Smooth muscle cell of the umbilical artery (primary cell): Measurements from ENCODE around the gene FGA. TPM values are rescaled to one million over a fixed set of nuclear protein-coding genes. Genes with fewer than 3 reads are reported as not detected.

Source experiments
- total RNA-seq: library from RNA; depleted of rRNA; stranded (reverse); fragments of >200 nt; gene quantifications from 2 replicates; pipeline ENCODE4 v1.2.3, GENCODE V29; 2014

The FGA gene
- total RNA-seq, result not detected in 2 replicates

DNA sequence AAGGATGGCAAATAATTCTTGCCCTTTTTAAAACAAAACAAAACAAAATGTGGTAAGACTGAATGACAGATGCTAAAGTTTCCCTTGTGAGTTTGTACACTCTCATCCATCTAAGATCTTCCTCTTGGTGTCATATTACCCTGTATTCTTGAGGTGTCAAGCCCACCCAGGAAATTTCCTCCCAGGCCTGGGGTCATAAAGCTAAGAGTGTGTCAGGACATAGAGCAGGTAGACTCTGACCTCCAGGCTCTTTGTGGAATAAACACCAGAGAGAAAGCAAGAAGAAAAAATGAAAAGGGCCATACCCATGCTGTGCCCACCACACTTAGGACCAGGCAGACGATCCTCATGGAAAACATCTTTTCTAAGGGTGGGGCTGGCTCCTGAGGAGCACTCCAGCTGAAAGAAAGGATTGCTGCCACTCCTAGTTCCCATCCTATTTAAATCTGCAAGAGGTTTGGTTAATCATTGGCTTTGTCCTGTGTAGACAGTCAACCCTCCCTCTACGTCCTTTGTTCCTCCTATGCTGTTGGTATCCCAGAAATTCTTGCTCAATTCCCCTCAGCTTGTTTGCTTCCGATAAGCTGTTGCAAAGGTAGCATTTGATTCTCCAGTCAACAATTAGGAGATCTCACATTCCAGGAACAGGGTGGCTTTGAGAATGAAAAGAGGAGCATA, at the start of gene FGA:
Gene FGA (minus strand): TSS at position 414 of the 678 bp plus-strand sequence. CDS start 55 bp downstream, at position 359.

DNA sequence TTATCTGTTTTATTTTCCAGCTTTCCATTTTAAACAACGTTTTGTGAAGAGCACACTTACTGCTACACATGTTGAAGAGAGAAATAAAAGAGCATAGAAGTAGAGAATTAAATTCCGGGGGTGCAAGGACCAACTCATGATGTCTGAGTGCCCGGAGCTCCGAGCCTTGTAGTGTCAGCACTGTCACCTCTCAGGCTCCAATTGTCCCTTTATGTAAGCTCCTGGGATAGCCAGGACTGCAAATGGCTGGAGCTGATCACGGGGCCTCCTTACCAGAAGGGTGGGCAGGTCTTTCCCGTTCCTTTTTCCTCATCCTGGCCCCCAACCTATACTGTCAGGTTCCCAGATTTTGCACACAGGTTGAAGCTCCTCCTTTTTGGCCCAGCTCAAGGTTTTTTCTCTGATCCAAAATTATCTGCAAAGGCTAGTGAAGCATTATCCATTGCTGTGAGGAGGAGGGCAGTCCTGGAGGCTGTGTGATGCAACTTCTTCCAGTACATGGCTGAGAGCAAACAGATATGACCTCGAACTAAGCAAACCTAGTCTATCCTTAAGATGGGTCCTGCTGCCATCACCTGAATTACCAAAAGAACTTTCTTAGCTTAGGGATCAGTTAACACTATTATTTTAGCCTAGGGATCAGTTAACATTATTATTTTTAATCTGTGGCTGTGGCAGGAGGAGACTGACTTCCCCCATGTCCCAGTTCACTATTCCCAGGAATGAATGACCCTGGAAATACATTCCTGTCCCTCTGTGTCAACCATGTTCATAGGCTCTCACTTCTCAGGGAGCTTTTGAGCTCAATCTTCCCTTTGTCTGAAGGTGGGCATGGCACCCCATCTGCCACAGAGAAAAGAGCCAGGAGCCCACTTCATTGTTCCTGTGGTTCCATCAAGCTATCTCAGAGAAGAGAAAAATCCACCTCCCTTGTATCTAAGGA, 22.2 kb upstream of the FGA start, which contains the start of gene FGG:
Gene FGG (minus strand): TSS at position 185 of the 943 bp plus-strand sequence. CDS start 47 bp downstream, at position 138.

DNA sequence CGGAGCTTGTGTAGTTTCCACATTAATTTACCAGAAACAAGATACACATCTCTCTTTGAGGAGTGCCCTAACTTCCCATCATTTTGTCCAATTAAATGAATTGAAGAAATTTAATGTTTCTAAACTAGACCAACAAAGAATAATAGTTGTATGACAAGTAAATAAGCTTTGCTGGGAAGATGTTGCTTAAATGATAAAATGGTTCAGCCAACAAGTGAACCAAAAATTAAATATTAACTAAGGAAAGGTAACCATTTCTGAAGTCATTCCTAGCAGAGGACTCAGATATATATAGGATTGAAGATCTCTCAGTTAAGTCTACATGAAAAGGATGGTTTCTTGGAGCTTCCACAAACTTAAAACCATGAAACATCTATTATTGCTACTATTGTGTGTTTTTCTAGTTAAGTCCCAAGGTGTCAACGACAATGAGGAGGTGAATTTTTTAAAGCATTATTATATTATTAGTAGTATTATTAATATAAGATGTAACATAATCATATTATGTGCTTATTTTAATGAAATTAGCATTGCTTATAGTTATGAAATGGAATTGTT, 27.8 kb downstream of the FGA start, which contains the start of gene FGB:
Gene FGB (plus strand): TSS at position 315 of the 558 bp plus-strand sequence. CDS start 8 bp downstream, at position 323.

GRCh38 chr4:154549894-154550790, 40.4 kb downstream of the FGA start, which contains the start of gene PLRG1:
Gene PLRG1, minus strand, starts transcription at chr4:154550400. Its CDS starts 92 bp downstream, at chr4:154550308.

Other genes with a start within 250 kb of the FGA start
- gene DCHS2, start 98.9 kb downstream of the FGA start, total RNA-seq, result under 0.01 TPM in 1 of 2 replicates, not detected in the other
- gene PLRG1, start 40.3 kb downstream of the FGA start, total RNA-seq, result 77.2 and 114 TPM in 2 replicates
- not detected in 2 replicates for gene FGB, start 27.7 kb downstream of the FGA start, total RNA-seq
- gene FGG, start 21.9 kb upstream of the FGA start, total RNA-seq, result not detected in 2 replicates
- gene LRAT, start 153.3 kb upstream of the FGA start, total RNA-seq, result not detected in 2 replicates
- gene RBM46, start 190.5 kb upstream of the FGA start, total RNA-seq, result not detected in 2 replicates